Liver (tissue), 9 donors: ENCODE data around the gene GGT6. TPM values are rescaled to one million over a fixed set of nuclear protein-coding genes. Genes with fewer than 3 reads are reported as not detected.

Source experiments
- DNase-seq: peaks from one replicate; pipeline ENCODE4 v3.0.0-alpha.2; 2017; ENCODE audit warnings: low spot score
- H3K27ac ChIP-seq, 2 donors: one replicate each; pipeline ENCODE4 v1.7.0; 2013; ENCODE audit warnings: inconsistent platforms in 2 of 2, low read length in 2 of 2, control low read depth in 1 of 2, low read depth in 1 of 2, mild to moderate bottlenecking in 1 of 2
- H3K27me3 ChIP-seq, 4 donors: one replicate each; pipeline versions ENCODE4 v1.6.1 to v1.7.0; 2013; ENCODE audit warnings: low read length in 3 of 4, inconsistent platforms in 1 of 4, mild to moderate bottlenecking in 1 of 4, moderate library complexity in 1 of 4; ENCODE audit not compliant: control insufficient read depth in 4 of 4, insufficient read depth in 4 of 4
- H3K36me3 ChIP-seq, 4 donors: one replicate each; pipeline versions ENCODE4 v1.6.1 to v1.7.0; 2013; ENCODE audit warnings: low read length in 3 of 4, mild to moderate bottlenecking in 3 of 4, low read depth in 1 of 4, moderate library complexity in 1 of 4; ENCODE audit not compliant: control insufficient read depth in 4 of 4, insufficient read depth in 3 of 4
- H3K4me1 ChIP-seq, 4 donors: one replicate each; pipeline versions ENCODE4 v1.6.1 to v1.7.0; 2013; ENCODE audit warnings: low read length in 3 of 4, mild to moderate bottlenecking in 3 of 4, moderate library complexity in 1 of 4; ENCODE audit not compliant: control insufficient read depth in 4 of 4, insufficient read depth in 4 of 4
- H3K4me3 ChIP-seq, 3 donors: one replicate each; pipeline versions ENCODE4 v1.6.1 to v1.7.0; 2013; ENCODE audit warnings: low read length in 3 of 3, control low read depth in 1 of 3, low read depth in 1 of 3, mild to moderate bottlenecking in 1 of 3
- H3K9ac ChIP-seq, 2 donors: one replicate each; pipeline ENCODE4 v1.7.0; 2013; ENCODE audit warnings: low read length in 2 of 2, mild to moderate bottlenecking in 2 of 2, moderate library complexity in 2 of 2, control low read depth in 1 of 2, low read depth in 1 of 2
- H3K9me3 ChIP-seq, 4 donors: one replicate each; pipeline versions ENCODE4 v1.6.1 to v1.7.0; 2013; ENCODE audit warnings: low read length in 3 of 4; ENCODE audit not compliant: control insufficient read depth in 4 of 4
- FOXA1 ChIP-seq: IDR thresholded peaks from 2 replicates; pipeline ENCODE4 v1.6.1; 2016; ENCODE audit warnings: antibody characterized with exemption
- FOXA2 ChIP-seq: IDR thresholded peaks from 2 replicates; pipeline ENCODE4 v1.6.1; 2016; ENCODE audit warnings: antibody characterized with exemption
- GABPA ChIP-seq, 2 donors: IDR thresholded peaks in 1 of 2; conservative IDR thresholded peaks in 1 of 2; 2 replicates each; pipeline ENCODE4 v1.6.1; 2016; ENCODE audit warnings: antibody characterized with exemption in 2 of 2, mild to moderate bottlenecking in 1 of 2, moderate library complexity in 1 of 2
- HNF4A ChIP-seq, 2 donors: conservative IDR thresholded peaks; 2 replicates each; pipeline ENCODE4 v1.6.1; 2016; ENCODE audit warnings: antibody characterized with exemption in 2 of 2, mild to moderate bottlenecking in 2 of 2
- HNF4G ChIP-seq: IDR thresholded peaks from 2 replicates; pipeline ENCODE4 v1.6.1; 2016; ENCODE audit warnings: antibody characterized with exemption
- JUND ChIP-seq, 2 donors: IDR thresholded peaks; 2 replicates each; pipeline ENCODE4 v1.6.1; 2016; ENCODE audit warnings: antibody characterized with exemption in 2 of 2
- SP1 ChIP-seq: IDR thresholded peaks from 2 replicates; pipeline ENCODE4 v1.6.1; 2018; ENCODE audit warnings: antibody characterized with exemption, mild to moderate bottlenecking
- ZBTB33 ChIP-seq: IDR thresholded peaks from 2 replicates; pipeline ENCODE4 v1.6.1; 2016; ENCODE audit warnings: antibody characterized with exemption
- WGBS: extraction: QIAGEN DNeasy Blood & Tissue Kit; methylation state at CpG from one replicate; pipeline ENCODE4 v1.1.7; 2013; 5-methylcytosine and 5-hydroxymethylcytosine counted together
- polyA plus RNA-seq, 2 donors: library from polyadenylated mRNA; stranded (reverse) in 1 of 2; unstranded in 1 of 2; fragments of 200-250 nt in 1 of 2; fragments of >200 nt in 1 of 2; fragmentation: Nextera tagmentation in 1 of 2; extraction: Ambion mirVana in 1 of 2; gene quantifications; one replicate each; pipeline versions ENCODE4 v1.2.1 to v1.2.3, GENCODE V29; 2013 to 2015
- total RNA-seq, 2 donors: library from RNA; depleted of rRNA; stranded (reverse); fragments of >200 nt; gene quantifications; one replicate each; pipeline ENCODE4 v1.2.3, GENCODE V29; 2014
- TF ChIP-seq, protein P1 (sequence below): IDR thresholded peaks from 2 replicates; pipeline ENCODE4 v1.6.1; 2016; ENCODE audit warnings: antibody characterized with exemption
- TF ChIP-seq, protein P2 (sequence below): IDR thresholded peaks from 2 replicates; pipeline ENCODE4 v1.6.1; 2016; ENCODE audit warnings: antibody characterized with exemption, mild to moderate bottlenecking
- TF ChIP-seq, protein P3 (sequence below): IDR thresholded peaks from 2 replicates; pipeline ENCODE4 v1.6.1; 2016; ENCODE audit warnings: antibody characterized with exemption
- donor health status: healthy.
- donor health status: healthy.
- donor health status: healthy.
- donor health status: healthy.
- donor health status: healthy.

GGT6 gene
- total and polyA plus RNA-seq, 4 donors = 0.19 to 1.1 (median 0.53) TPM

- TF ChIP-seq HNF4A (conservative IDR thresholded peaks at IDR 0.05) (no peak), FOXA1 (no peak)
- DNase-seq = no peak
- no peak overlapping the region for H3K9ac ChIP-seq
- no peak overlapping the region for H3K27ac ChIP-seq
- H3K36me3 ChIP-seq = no peaks in the 10 kb centered on the region
- no peaks in the 10 kb centered on the region for H3K27me3 ChIP-seq
- H3K9me3 ChIP-seq = no peaks in the 10 kb centered on the region
- H3K4me3 ChIP-seq = no peak overlapping the region
- 79% methylated on average over 11 of the region's 11 CpGs for WGBS
- H3K4me1 ChIP-seq = no peaks in the 10 kb centered on the region
Measured at GRCh38 chr17:4592240-4593005, 32.0 kb upstream of the GGT6 start.

- Histone ChIP-seq H3K4me3 (no peak overlapping the region), H3K36me3 (no peaks in the 10 kb centered on the region), H3K4me1 (no peaks in the 10 kb centered on the region), H3K27ac (no peak overlapping the region), H3K27me3 (peaks cover 0 to 1% (median 0%) of the 10 kb centered on the region in 4 donors), H3K9me3 (no peaks in the 10 kb centered on the region), H3K9ac (no peak overlapping the region)
- TF ChIP-seq SP1 (no peak), ZBTB33 (no peak)
- TF ChIP-seq, protein P1, sequence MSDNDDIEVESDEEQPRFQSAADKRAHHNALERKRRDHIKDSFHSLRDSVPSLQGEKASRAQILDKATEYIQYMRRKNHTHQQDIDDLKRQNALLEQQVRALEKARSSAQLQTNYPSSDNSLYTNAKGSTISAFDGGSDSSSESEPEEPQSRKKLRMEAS = no peak
- TF ChIP-seq, protein P2, sequence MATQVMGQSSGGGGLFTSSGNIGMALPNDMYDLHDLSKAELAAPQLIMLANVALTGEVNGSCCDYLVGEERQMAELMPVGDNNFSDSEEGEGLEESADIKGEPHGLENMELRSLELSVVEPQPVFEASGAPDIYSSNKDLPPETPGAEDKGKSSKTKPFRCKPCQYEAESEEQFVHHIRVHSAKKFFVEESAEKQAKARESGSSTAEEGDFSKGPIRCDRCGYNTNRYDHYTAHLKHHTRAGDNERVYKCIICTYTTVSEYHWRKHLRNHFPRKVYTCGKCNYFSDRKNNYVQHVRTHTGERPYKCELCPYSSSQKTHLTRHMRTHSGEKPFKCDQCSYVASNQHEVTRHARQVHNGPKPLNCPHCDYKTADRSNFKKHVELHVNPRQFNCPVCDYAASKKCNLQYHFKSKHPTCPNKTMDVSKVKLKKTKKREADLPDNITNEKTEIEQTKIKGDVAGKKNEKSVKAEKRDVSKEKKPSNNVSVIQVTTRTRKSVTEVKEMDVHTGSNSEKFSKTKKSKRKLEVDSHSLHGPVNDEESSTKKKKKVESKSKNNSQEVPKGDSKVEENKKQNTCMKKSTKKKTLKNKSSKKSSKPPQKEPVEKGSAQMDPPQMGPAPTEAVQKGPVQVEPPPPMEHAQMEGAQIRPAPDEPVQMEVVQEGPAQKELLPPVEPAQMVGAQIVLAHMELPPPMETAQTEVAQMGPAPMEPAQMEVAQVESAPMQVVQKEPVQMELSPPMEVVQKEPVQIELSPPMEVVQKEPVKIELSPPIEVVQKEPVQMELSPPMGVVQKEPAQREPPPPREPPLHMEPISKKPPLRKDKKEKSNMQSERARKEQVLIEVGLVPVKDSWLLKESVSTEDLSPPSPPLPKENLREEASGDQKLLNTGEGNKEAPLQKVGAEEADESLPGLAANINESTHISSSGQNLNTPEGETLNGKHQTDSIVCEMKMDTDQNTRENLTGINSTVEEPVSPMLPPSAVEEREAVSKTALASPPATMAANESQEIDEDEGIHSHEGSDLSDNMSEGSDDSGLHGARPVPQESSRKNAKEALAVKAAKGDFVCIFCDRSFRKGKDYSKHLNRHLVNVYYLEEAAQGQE = no peak
- TF ChIP-seq, protein P3, sequence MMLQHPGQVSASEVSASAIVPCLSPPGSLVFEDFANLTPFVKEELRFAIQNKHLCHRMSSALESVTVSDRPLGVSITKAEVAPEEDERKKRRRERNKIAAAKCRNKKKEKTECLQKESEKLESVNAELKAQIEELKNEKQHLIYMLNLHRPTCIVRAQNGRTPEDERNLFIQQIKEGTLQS = no peak
- no peak for DNase-seq
- WGBS = 66% methylated on average over 12 of the region's 12 CpGs
Measured at GRCh38 chr17:4591529-4591928, 31.2 kb upstream of the GGT6 start.

- no peak for DNase-seq
- Histone ChIP-seq H3K9me3 (no peaks in the 10 kb centered on the region), H3K4me1 (no peaks in the 10 kb centered on the region), H3K27ac (no peak overlapping the region), H3K27me3 (peaks cover 0 to 3% (median 0%) of the 10 kb centered on the region in 4 donors), H3K36me3 (no peaks in the 10 kb centered on the region), H3K9ac (no peak overlapping the region), H3K4me3 (no peak overlapping the region)
- WGBS = 75% methylated on average over 10 of the region's 10 CpGs
- TF ChIP-seq HNF4A (conservative IDR thresholded peaks at IDR 0.05) = no peak
- no peak for TF ChIP-seq ZBTB33
- no peak for TF ChIP-seq JUND (IDR thresholded peaks at IDR 0.05)
- TF ChIP-seq GABPA (IDR thresholded peaks at IDR 0.05 in 1 of 2, conservative IDR thresholded peaks at IDR 0.05 in 1 of 2) = no peak
- TF ChIP-seq FOXA2 = no peak
- TF ChIP-seq, protein P2 = no peak
- TF ChIP-seq, protein P3 = no peak
- no peak for TF ChIP-seq HNF4G
- no peak for TF ChIP-seq SP1
Measured at GRCh38 chr17:4590981-4591453, 30.6 kb upstream of the GGT6 start.
